CD4-positive, CD25-positive, alpha-beta regulatory T cell (primary cell): ENCODE data around the gene EIF2D. TPM values are rescaled to one million over a fixed set of nuclear protein-coding genes. Genes with fewer than 3 reads are reported as not detected.

Source experiments
- ATAC-seq, 2 donors: fragments of 150-1000 bp; cut with Tn5 transposase; one replicate each; pipeline ENCODE4 v1.10.0; 2021; ENCODE audit warnings: low read depth in 2 of 2, moderate number of reproducible peaks in 2 of 2, moderate library complexity in 1 of 2
- DNase-seq, 3 donors: peaks; one replicate each; pipeline versions ENCODE4 v3.0.0 to v3.0.0-alpha.2; 2012 to 2022; ENCODE audit warnings: mixed read lengths in 1 of 3
- H3K27ac ChIP-seq: one replicate; pipeline ENCODE4 v1.7.0; 2013; ENCODE audit warnings: mild to moderate bottlenecking, low read length; ENCODE audit not compliant: insufficient read depth, poor library complexity, severe bottlenecking
- H3K27me3 ChIP-seq: one replicate; pipeline ENCODE4 v1.7.0; 2013; ENCODE audit warnings: low read length; ENCODE audit not compliant: control insufficient read depth, insufficient read depth
- H3K36me3 ChIP-seq: one replicate; pipeline ENCODE4 v1.7.0; 2013; ENCODE audit warnings: mild to moderate bottlenecking, low read length, moderate library complexity; ENCODE audit not compliant: control insufficient read depth, insufficient read depth
- H3K4me1 ChIP-seq: 2 replicates; pipeline ENCODE4 v1.7.0; 2013; ENCODE audit warnings: mild to moderate bottlenecking, low read length; ENCODE audit not compliant: insufficient read depth, control insufficient read depth, poor library complexity, severe bottlenecking
- H3K4me3 ChIP-seq: one replicate; pipeline ENCODE4 v1.7.0; 2013; ENCODE audit warnings: low read depth, mild to moderate bottlenecking, low read length, moderate library complexity
- H3K9me3 ChIP-seq, 2 experiments: 1 replicate in 1 of 2; 2 replicates in 1 of 2; pipeline ENCODE4 v1.7.0; 2013; ENCODE audit warnings: low read length in 2 of 2, mild to moderate bottlenecking in 1 of 2, moderate library complexity in 1 of 2; ENCODE audit not compliant: control insufficient read depth in 2 of 2
- H3K27ac Mint-ChIP-seq, 3 donors: one replicate each; pipeline ENCODE4 v1.8.0; 2020 to 2022; ENCODE audit warnings: mild to moderate bottlenecking in 3 of 3, mixed read lengths in 3 of 3, moderate library complexity in 2 of 3
- H3K27me3 Mint-ChIP-seq: one replicate; pipeline ENCODE4 v1.8.0; 2022; ENCODE audit warnings: mild to moderate bottlenecking, mixed read lengths
- H3K36me3 Mint-ChIP-seq: one replicate; pipeline ENCODE4 v1.8.0; 2020; ENCODE audit warnings: mixed read lengths
- H3K4me1 Mint-ChIP-seq, 4 donors: one replicate each; pipeline ENCODE4 v1.8.0; 2020 to 2022; ENCODE audit warnings: mixed read lengths in 4 of 4, mild to moderate bottlenecking in 1 of 4
- H3K4me3 Mint-ChIP-seq, 4 donors: one replicate each; pipeline ENCODE4 v1.8.0; 2020 to 2022; ENCODE audit warnings: mild to moderate bottlenecking in 4 of 4, mixed read lengths in 4 of 4, moderate library complexity in 3 of 4
- H3K9me3 Mint-ChIP-seq, 7 donors: one replicate each; pipeline ENCODE4 v1.8.0; 2020 to 2022; ENCODE audit warnings: mixed read lengths in 7 of 7, mild to moderate bottlenecking in 3 of 7, moderate library complexity in 2 of 7
- polyA plus RNA-seq, 4 donors: library from polyadenylated mRNA; unstranded; fragments of 300-500 nt; fragmentation: Illumina TruSeq; gene quantifications; one replicate each; pipeline ENCODE4 v1.2.3, GENCODE V29; 2021
- total RNA-seq: library from RNA; stranded (reverse); gene quantifications from one replicate; pipeline ENCODE4 v1.2.3, GENCODE V29; 2022

EIF2D gene
- total and polyA plus RNA-seq, 5 donors from 2014 or later: 21.3 to 35.7 (median 29.8) TPM

DNA sequence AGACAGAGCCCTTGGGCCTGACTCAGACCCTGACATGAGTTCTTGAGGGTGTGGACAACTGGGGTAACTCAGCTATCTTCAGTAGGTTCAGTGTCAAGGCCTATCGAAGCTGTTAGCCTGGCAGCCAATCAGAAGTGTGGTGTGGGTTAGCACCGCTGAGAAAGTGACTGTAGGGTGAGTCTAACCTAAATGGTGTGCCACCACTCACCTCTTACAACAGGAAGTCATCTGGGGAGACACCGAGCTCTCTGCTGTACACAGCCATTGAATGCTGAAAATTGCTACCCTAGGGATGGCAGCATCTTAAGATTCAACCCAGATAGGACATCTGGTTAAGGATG is 60.3 kb downstream of the EIF2D start:
- Histone ChIP-seq H3K36me3 (no peaks in the 10 kb centered on the region), H3K4me1 (peaks cover 54% of the 10 kb centered on the region), H3K27me3 (no peaks in the 10 kb centered on the region), H3K4me3 (peak overlapping the region; percentile 33), H3K9me3 (no peaks in the 10 kb centered on the region), H3K27ac (peak overlapping the region; percentile 77)
- peak overlapping the region; percentile 79 to 100 (median 96) for H3K27ac Mint-ChIP-seq
- DNase-seq: peak; percentile 57 to 95 (median 84)
- peaks cover 0 to 1% (median 0%) of the 10 kb centered on the region in 7 donors for H3K9me3 Mint-ChIP-seq
- H3K36me3 Mint-ChIP-seq: no peaks in the 10 kb centered on the region
- H3K4me1 Mint-ChIP-seq: peaks cover 20 to 65% (median 46%) of the 10 kb centered on the region in 4 donors
- H3K27me3 Mint-ChIP-seq: no peaks in the 10 kb centered on the region
- peak overlapping the region; percentile 74 to 84 (median 80) for H3K4me3 Mint-ChIP-seq
- ATAC-seq: peak; percentile 90 to 91

DNA sequence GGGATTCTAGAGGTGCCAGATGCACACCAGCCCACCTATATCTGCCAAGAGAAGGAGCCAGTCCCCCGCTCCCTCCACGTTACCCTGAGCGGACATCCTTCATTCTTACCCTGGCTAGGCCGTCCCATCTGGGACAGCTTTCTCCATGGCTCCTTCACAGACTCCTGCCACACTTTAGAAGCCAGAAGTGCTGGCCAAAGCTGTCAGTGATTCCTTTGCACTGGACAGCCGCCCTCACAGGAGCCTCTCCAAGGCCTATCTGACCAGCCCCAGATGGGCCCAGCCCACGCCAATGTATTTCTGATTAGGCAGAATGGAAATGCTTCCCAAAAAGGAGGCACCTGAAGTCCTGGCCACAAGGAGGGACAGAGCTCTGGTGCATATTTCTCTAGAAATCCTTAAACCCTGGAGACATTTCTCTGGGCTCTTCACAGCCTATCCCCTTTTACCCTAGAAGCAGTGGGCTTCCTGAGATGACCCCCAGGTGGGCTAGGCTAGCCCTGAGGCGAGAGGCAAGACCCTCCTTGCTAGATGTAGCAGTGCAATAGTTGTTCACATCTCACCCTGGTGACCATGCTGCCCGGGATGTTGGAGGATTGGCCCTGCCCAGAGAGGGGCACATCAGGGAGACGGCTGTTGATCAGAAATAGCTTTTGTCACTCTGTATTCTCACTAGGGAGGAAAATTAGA is 60.8 kb downstream of the EIF2D start:
- ATAC-seq (no peak), DNase-seq (no peak)
- Histone ChIP-seq H3K4me1 (peaks cover 49% of the 10 kb centered on the region), H3K27ac (peak overlapping the region; percentile 77), H3K4me3 (peak overlapping the region; percentile 16), H3K36me3 (no peaks in the 10 kb centered on the region), H3K27me3 (no peaks in the 10 kb centered on the region), H3K9me3 (no peaks in the 10 kb centered on the region)
- no peaks in the 10 kb centered on the region for H3K36me3 Mint-ChIP-seq
- H3K4me1 Mint-ChIP-seq: peaks cover 20 to 61% (median 46%) of the 10 kb centered on the region in 4 donors
- H3K27ac Mint-ChIP-seq: peak overlapping the region; percentile 79 to 100 (median 96)
- peak overlapping the region in 1 of 4 donors; percentile 83 for H3K4me3 Mint-ChIP-seq
- H3K9me3 Mint-ChIP-seq: peaks cover 0 to 1% (median 0%) of the 10 kb centered on the region in 7 donors
- no peaks in the 10 kb centered on the region for H3K27me3 Mint-ChIP-seq

DNA sequence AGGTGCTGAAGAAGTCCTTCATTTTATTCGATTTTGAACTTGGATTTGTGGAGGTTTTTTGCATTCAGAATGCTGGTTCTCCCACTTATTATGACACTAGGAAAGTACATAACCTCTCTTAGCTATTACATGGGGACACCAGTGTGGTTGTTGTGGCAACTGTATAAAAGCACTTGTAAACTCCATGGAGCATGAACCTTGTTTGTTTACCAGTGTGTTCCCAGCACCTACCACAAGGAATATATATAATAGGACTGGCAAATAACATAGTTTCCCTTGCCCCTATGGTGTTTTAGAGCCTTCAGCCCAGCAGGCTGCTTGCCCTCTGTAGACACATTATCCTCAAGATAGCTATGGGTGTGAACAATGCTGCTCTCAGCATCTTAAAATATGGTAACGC is 61.8 kb downstream of the EIF2D start:
- peaks cover 17 to 59% (median 39%) of the 10 kb centered on the region in 4 donors for H3K4me1 Mint-ChIP-seq
- H3K9me3 Mint-ChIP-seq: peaks cover 0 to 1% (median 0%) of the 10 kb centered on the region in 7 donors
- H3K4me3 ChIP-seq: no peak overlapping the region
- H3K9me3 ChIP-seq: no peaks in the 10 kb centered on the region
- ATAC-seq: no peak
- H3K4me1 ChIP-seq: peaks cover 39% of the 10 kb centered on the region
- H3K4me3 Mint-ChIP-seq: no peak overlapping the region
- H3K27ac Mint-ChIP-seq: peak overlapping the region in 1 of 3 donors; percentile 79
- no peaks in the 10 kb centered on the region for H3K27me3 Mint-ChIP-seq
- H3K27me3 ChIP-seq: no peaks in the 10 kb centered on the region
- H3K36me3 Mint-ChIP-seq: no peaks in the 10 kb centered on the region
- no peak for DNase-seq
- no peak overlapping the region for H3K27ac ChIP-seq
- H3K36me3 ChIP-seq: no peaks in the 10 kb centered on the region

DNA sequence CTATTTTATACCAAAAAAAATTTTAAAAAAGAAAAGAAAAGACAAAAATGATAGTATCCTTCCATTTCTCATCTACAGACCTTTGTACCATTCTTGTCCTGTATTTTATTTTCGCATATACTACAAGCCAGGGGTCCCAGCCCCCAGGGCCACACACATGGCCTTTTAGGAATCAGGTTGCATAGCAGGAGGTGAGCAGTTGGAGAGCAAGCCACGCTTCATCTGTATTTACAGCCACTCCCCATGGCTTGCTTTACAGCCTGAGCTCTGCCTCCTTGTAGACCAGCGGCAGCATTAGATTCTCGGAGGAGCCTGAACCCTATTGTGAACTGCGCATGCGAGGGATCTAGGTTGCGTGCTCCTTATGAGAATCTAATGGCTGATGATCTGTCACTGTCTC is 65.2 kb downstream of the EIF2D start:
- Mint-ChIP-seq H3K4me1 (peaks cover 11 to 36% (median 16%) of the 10 kb centered on the region in 4 donors), H3K9me3 (peaks cover 0 to under 1% (median 0%) of the 10 kb centered on the region in 7 donors), H3K27me3 (no peaks in the 10 kb centered on the region), H3K36me3 (peaks cover 3% of the 10 kb centered on the region), H3K27ac (no peak overlapping the region), H3K4me3 (no peak overlapping the region)
- Histone ChIP-seq H3K27me3 (no peaks in the 10 kb centered on the region), H3K27ac (no peak overlapping the region), H3K4me3 (no peak overlapping the region), H3K4me1 (peaks cover 19% of the 10 kb centered on the region), H3K36me3 (no peaks in the 10 kb centered on the region), H3K9me3 (no peaks in the 10 kb centered on the region)
- ATAC-seq (no peak), DNase-seq (no peak)

DNA sequence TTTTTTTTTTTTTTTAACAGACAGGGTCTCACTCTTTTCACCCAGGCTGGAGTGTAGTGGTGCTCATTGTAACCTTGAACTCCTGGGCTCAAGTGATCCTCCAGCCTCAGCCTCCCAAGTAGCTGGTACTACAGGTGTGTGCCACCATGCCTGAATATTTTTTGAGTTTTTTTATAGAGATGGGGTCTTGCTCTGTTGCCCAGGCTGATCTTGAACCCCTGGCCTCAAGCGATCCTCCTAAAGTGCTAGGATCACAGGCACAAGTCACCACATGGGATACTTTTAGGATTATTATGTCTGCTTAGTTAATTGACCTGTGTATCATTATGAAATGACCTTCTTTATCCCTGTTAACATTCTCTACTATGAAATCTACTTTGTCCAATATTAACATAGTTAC is 66.9 kb downstream of the EIF2D start:
- DNase-seq (no peak), ATAC-seq (peak in 1 of 2 donors; percentile 11)
- H3K4me3 Mint-ChIP-seq: no peak overlapping the region
- no peaks in the 10 kb centered on the region for H3K27me3 Mint-ChIP-seq
- Histone ChIP-seq H3K36me3 (no peaks in the 10 kb centered on the region), H3K27ac (no peak overlapping the region), H3K9me3 (no peaks in the 10 kb centered on the region), H3K4me1 (peaks cover 7% of the 10 kb centered on the region), H3K4me3 (no peak overlapping the region), H3K27me3 (no peaks in the 10 kb centered on the region)
- peak overlapping the region in 1 of 3 donors; percentile 14 for H3K27ac Mint-ChIP-seq
- peaks cover 3% of the 10 kb centered on the region for H3K36me3 Mint-ChIP-seq
- H3K4me1 Mint-ChIP-seq: peaks cover 6 to 21% (median 12%) of the 10 kb centered on the region in 4 donors
- no peaks in the 10 kb centered on the region for H3K9me3 Mint-ChIP-seq

DNA sequence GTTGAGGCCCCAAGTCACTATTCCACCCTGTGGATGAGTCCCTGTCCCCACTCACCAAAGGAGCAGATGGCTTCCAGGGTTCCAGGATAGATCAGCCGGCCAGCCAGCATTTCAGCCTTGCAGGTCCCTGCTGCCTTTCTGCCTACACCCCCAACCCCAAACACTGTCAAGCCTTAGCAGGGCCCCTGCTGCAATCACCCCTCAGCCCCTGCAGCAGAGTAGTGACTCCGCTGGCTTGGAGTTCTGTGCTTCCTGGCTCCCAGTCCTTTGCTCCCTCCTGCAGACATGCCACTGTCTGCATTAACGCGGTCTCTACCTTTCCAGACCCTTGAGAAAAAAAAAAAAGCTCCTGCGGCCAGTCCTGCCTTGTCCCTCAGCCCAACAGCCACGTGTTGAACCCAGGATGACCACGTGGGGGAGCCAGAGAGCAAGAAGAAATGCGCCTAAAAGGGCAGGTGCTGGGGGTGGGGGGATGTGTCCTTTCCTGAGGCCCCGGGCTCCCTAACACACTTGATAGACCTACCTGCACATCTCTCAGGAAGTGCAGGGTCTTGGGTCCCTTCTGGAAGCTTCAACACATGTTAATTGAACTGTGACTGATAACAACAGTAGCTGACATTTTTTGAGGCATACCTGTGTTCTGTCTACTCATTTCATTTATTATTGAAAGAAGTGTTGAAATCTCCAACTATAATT is 67.6 kb downstream of the EIF2D start:
- no peaks in the 10 kb centered on the region for H3K9me3 Mint-ChIP-seq
- no peak overlapping the region for H3K27ac ChIP-seq
- H3K4me1 ChIP-seq: peaks cover 7% of the 10 kb centered on the region
- no peaks in the 10 kb centered on the region for H3K36me3 ChIP-seq
- H3K4me1 Mint-ChIP-seq: peaks cover 6 to 18% (median 12%) of the 10 kb centered on the region in 4 donors
- no peak overlapping the region for H3K4me3 ChIP-seq
- no peaks in the 10 kb centered on the region for H3K9me3 ChIP-seq
- H3K36me3 Mint-ChIP-seq: peaks cover 3% of the 10 kb centered on the region
- H3K27me3 ChIP-seq: no peaks in the 10 kb centered on the region
- no peaks in the 10 kb centered on the region for H3K27me3 Mint-ChIP-seq
- peak; percentile 74 to 87 for ATAC-seq
- H3K4me3 Mint-ChIP-seq: peak overlapping the region in 1 of 4 donors; percentile 55
- H3K27ac Mint-ChIP-seq: peak overlapping the region in 2 of 3 donors; percentile 32 to 79
- peak; percentile 73 to 74 (median 74) for DNase-seq
